ENCODE results near the gene PAN2.

DNA sequence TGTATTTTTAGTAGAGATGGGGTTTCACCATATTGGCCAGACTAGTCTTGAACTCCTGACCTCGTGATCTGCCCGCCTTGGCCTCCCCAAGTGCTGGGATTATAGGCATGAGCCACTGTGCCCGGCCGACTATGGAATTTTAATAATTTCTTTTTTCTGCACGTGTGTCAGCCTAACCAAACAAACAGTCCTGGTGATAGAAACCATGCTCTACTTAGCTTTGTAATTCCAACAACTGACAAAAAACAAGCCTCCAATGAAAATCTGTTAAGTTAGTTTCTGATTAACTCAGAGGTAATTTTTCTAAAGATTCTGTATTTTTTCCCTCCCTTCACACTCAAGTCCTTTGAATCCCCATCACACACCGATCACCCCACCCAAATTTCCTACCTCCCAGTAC lies 51.8 kb downstream of the PAN2 start:
- TF ChIP-seq, protein P1, sequence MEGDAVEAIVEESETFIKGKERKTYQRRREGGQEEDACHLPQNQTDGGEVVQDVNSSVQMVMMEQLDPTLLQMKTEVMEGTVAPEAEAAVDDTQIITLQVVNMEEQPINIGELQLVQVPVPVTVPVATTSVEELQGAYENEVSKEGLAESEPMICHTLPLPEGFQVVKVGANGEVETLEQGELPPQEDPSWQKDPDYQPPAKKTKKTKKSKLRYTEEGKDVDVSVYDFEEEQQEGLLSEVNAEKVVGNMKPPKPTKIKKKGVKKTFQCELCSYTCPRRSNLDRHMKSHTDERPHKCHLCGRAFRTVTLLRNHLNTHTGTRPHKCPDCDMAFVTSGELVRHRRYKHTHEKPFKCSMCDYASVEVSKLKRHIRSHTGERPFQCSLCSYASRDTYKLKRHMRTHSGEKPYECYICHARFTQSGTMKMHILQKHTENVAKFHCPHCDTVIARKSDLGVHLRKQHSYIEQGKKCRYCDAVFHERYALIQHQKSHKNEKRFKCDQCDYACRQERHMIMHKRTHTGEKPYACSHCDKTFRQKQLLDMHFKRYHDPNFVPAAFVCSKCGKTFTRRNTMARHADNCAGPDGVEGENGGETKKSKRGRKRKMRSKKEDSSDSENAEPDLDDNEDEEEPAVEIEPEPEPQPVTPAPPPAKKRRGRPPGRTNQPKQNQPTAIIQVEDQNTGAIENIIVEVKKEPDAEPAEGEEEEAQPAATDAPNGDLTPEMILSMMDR (IDR thresholded peaks at IDR 0.05): no peak
- TF ChIP-seq POLR2A (IDR thresholded peaks at IDR 0.05): no peak
